KOPT-K1 (cell line): ENCODE measurements around the gene MOB1B.

ENCODE experiments used
- H3K27ac ChIP-seq: fragments of 200-600 bp; sonication (generic); 2 replicates; pipeline ENCODE4 v1.5.1; 2016; ENCODE audit warnings: antibody characterized with exemption, mild to moderate bottlenecking, low read depth, low read length; ENCODE audit not compliant: poor library complexity, severe bottlenecking
- H3K36me3 ChIP-seq: fragments of 200-600 bp; sonication (generic); 2 replicates; pipeline ENCODE4 v1.5.1; 2017; ENCODE audit warnings: antibody characterized with exemption, mild to moderate bottlenecking, low read length, moderate library complexity; ENCODE audit not compliant: insufficient read depth
- H3K9me3 ChIP-seq: fragments of 200-600 bp; sonication (generic); 2 replicates; pipeline ENCODE4 v1.5.1; 2017; ENCODE audit warnings: antibody characterized with exemption, low read length, mild to moderate bottlenecking; ENCODE audit not compliant: insufficient read depth, poor library complexity, severe bottlenecking

The MOB1B gene

DNA sequence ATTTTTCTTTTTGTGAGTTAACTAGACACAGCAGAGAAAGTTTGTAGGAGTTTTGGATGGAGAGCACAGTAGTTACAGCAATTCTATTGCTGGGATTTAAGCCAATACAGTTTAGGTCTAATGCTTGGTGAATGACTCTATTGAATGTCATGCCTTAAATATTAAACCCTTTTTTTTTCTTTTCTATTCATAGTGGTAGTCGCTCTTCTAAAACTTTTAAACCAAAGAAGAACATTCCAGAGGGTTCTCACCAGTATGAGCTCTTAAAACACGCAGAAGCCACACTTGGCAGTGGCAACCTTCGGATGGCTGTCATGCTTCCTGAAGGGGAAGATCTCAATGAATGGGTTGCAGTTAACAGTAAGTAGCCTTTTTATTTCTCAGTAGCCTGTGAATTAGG lies 56.5 kb downstream of the MOB1B start:
- Histone ChIP-seq H3K36me3 (peaks cover 50% of the 10 kb centered on the region), H3K9me3 (no peaks in the 10 kb centered on the region), H3K27ac (no peak overlapping the region)

GRCh38 chr4:70969076-70969475 lies 66.9 kb downstream of the MOB1B start:
- H3K36me3 ChIP-seq = peaks cover 20% of the 10 kb centered on the region
- H3K27ac ChIP-seq = peak overlapping the region; percentile 98
- no peaks in the 10 kb centered on the region for H3K9me3 ChIP-seq

DNA sequence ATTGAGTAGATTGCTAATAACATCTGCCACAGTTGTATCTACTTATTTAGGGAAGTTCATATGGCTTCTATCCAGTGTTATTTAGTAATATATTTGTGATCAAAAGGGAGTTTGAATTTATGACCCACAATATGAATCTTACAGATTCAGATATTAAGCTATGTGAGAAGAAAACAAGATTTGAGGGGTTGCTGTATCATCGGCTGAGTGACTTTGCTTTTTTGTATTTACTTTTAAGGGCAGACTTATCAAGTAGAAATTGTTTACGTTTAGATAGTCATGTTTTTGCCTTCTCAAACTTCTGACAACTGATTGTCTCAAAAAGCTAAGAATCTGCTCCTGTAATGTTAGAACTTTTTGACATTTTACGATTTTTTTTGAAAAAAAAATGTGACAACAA lies 74.1 kb downstream of the MOB1B start:
- no peak overlapping the region for H3K27ac ChIP-seq
- H3K36me3 ChIP-seq = peaks cover 77% of the 10 kb centered on the region
- H3K9me3 ChIP-seq = no peaks in the 10 kb centered on the region

- Histone ChIP-seq H3K27ac (no peak overlapping the region), H3K36me3 (peaks cover 73% of the 10 kb centered on the region), H3K9me3 (no peaks in the 10 kb centered on the region)
Measured at GRCh38 chr4:70979445-70980008, 77.4 kb downstream of the MOB1B start.

DNA sequence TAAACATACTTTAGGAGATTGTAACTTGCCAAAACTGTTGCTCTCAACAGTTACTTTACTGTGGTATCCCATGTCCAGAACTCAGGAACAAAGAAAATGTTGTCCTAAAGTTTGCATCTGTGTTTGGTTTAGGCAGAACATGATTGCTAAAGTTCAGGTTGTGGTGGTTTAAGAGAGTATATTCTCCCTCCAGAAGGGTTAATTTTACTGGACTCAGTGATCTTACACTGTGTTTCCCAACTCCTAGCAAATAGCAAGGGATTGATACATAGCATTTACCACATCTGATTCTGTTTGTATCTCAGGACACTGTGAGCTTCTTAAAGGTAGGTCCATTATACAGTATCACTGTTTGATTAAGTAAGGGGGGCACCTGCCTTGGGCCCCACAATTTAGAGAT lies 78.0 kb downstream of the MOB1B start:
- no peaks in the 10 kb centered on the region for H3K9me3 ChIP-seq
- peaks cover 66% of the 10 kb centered on the region for H3K36me3 ChIP-seq
- H3K27ac ChIP-seq = no peak overlapping the region

DNA sequence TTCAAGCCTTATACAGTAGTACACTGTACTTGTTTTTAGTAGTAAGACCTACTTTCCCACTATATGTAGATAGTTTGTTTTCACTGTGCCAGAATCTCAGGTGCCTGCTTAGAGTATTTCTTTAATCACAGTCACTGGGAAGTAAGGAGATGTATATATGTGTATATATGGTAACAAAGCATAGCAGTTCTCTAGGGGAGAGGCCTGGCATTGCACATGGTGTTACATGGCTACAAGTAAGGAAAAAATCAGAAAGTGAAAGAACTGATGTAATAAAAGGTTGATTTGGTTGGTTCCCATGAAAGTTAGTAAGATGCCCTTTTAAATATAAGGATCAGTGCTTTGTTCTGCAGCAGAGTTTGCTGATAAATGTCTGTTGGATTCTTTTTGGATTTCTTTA lies 81.9 kb downstream of the MOB1B start:
- Histone ChIP-seq H3K36me3 (peaks cover 38% of the 10 kb centered on the region), H3K27ac (no peak overlapping the region), H3K9me3 (no peaks in the 10 kb centered on the region)

DNA sequence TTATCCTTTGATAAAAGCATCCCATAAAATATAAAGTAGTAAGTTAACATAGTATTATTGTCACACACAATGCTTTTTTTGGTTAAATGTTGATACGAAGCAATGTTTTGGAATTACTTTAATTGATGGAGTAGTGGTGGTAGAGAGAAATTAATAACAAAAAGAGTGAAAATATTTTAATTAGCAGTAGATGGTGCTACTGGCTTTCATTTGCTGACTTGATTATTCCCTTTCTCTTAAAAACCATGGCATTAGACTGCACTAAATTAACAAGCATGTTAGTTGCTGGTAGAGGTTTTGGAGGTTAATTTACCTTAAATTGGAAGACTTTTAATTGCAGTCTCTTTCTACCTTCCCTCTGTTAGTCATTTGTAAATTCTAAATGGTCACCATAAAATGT lies 82.4 kb downstream of the MOB1B start:
- H3K9me3 ChIP-seq = no peaks in the 10 kb centered on the region
- H3K27ac ChIP-seq = no peak overlapping the region
- peaks cover 34% of the 10 kb centered on the region for H3K36me3 ChIP-seq

DNA sequence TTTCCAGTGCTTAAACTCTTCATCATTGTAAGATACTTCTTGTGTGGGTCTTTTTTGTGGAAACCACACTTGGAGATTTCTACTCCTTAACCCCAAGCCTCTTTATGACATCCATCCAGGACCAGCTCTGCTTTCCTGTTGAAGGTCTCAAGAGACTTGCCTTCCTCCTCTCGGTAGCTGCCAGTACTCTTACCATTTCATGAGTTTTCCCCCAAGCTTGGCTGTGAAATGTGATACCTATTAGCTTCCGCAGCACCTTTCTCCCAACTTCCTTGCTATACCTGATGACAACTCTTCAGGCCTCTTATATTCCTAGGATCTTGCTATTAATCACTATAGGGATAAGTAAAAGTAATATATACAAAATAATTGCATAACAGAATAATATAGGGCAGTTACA lies 89.4 kb downstream of the MOB1B start:
- no peak overlapping the region for H3K27ac ChIP-seq
- H3K36me3 ChIP-seq = peaks cover 4% of the 10 kb centered on the region; the same call in 1 of the 2 replicates
- no peaks in the 10 kb centered on the region for H3K9me3 ChIP-seq

- H3K9me3 ChIP-seq = no peaks in the 10 kb centered on the region
- H3K36me3 ChIP-seq = peaks cover 11% of the 10 kb centered on the region
- peak overlapping the region; percentile 96 for H3K27ac ChIP-seq
Measured at GRCh38 chr4:70992391-70992881, 90.3 kb downstream of the MOB1B start.

- Histone ChIP-seq H3K27ac (peak within 1 kb of the TSS; percentile 96), H3K9me3 (peaks cover 2% of the 10 kb centered on the region)
Measured at GRCh38 chr4:70993181-70994068, 91.3 kb downstream of the MOB1B start, which contains the start of gene DCK. DCK (plus strand) TSS chr4:70993649; CDS start chr4:70993836, 187 bp downstream.

GRCh38 chr4:70994069-70994366 lies 91.8 kb downstream of the MOB1B start:
- Histone ChIP-seq H3K36me3 (peaks cover 27% of the 10 kb centered on the region), H3K27ac (peak overlapping the region; percentile 96)

More at GRCh38 chr4:70993181-70994068, 91.3 kb downstream of the MOB1B start, which contains the start of gene DCK:
- peaks cover 21% of the 10 kb centered on the region for H3K36me3 ChIP-seq

GRCh38 chr4:70994387-70995099 lies 92.4 kb downstream of the MOB1B start:
- H3K27ac ChIP-seq = peak overlapping the region; percentile 96
- H3K9me3 ChIP-seq = peaks cover 13% of the 10 kb centered on the region
- H3K36me3 ChIP-seq = peaks cover 33% of the 10 kb centered on the region

More at GRCh38 chr4:70994069-70994366, 91.8 kb downstream of the MOB1B start:
- peaks cover 8% of the 10 kb centered on the region for H3K9me3 ChIP-seq

DNA sequence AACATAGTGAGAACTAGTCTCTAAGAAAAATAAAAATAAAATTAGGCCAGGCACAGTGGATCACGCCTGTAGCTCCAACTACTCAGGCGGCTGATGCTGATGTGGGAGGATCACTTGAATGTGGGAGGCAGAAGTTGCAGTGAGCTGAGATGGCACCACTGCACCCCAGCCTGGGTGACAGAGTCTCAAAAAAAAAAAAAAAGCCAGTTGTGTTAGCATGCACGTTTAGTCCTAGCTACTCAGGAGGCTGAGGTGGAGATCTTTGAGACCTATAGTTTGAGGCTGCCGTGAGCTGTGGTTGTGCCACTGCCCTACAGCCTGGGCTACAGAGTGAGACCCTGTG lies 93.8 kb downstream of the MOB1B start:
- Histone ChIP-seq H3K36me3 (peaks cover 45% of the 10 kb centered on the region), H3K9me3 (peaks cover 13% of the 10 kb centered on the region), H3K27ac (peak overlapping the region; percentile 96)

DNA sequence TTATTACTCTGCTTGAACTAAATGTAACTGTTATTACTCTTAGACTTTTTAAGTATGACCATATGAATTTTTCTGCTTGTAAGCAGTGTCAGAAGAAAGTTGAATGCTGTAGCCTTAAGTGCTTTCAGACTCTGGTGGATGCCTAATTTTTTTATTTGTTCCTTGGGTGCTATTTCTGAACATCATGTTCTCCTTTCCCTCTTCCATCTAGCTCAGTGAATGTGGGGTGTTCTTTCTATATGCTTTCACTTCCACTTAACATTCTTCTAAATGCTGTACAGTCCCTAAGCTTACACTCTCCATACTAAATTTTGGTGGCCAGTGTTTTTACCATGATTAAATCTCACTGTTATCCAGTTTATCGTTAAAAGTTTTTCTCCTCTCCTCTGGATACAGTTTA lies 94.9 kb downstream of the MOB1B start:
- peaks cover 19% of the 10 kb centered on the region for H3K9me3 ChIP-seq
- peaks cover 55% of the 10 kb centered on the region for H3K36me3 ChIP-seq
- peak overlapping the region; percentile 96 for H3K27ac ChIP-seq

- Histone ChIP-seq H3K9me3 (peaks cover 19% of the 10 kb centered on the region), H3K27ac (peak overlapping the region; percentile 96), H3K36me3 (peaks cover 60% of the 10 kb centered on the region)
Measured at GRCh38 chr4:70997546-70997945, 95.4 kb downstream of the MOB1B start.
